ENCODE measurements around the gene DNAJC4.

Gene DNAJC4

GRCh38 chr11:64276653-64277431 lies 46.5 kb downstream of the DNAJC4 start:
- Histone ChIP-seq H3K9me3 (ENCODE audit: control insufficient read depth in 2 of 2, low read length in 2 of 2) (no peaks in the 10 kb centered on the region), H3K4me1 (ENCODE audit: control insufficient read depth in 2 of 2, insufficient read depth in 2 of 2, low read length in 2 of 2) (peaks cover 24 to 32% of the 10 kb centered on the region in 2 donors), H3K9ac (ENCODE audit: low read depth in 1 of 2, low read length in 2 of 2) (peak overlapping the region in 1 of 2 donors; percentile 58), H3K4me3 (ENCODE audit: low read length in 2 of 2) (no peak overlapping the region), H3K27ac (ENCODE audit: low read depth in 2 of 2, low read length in 2 of 2) (peak overlapping the region; percentile 67 to 83), H3K36me3 (ENCODE audit: control insufficient read depth in 2 of 2, insufficient read depth in 2 of 2, low read length in 2 of 2) (peaks cover 10 to 18% of the 10 kb centered on the region in 2 donors), H3K27me3 (ENCODE audit: control insufficient read depth in 2 of 2, insufficient read depth in 2 of 2, low read length in 2 of 2) (no peaks in the 10 kb centered on the region)

DNA sequence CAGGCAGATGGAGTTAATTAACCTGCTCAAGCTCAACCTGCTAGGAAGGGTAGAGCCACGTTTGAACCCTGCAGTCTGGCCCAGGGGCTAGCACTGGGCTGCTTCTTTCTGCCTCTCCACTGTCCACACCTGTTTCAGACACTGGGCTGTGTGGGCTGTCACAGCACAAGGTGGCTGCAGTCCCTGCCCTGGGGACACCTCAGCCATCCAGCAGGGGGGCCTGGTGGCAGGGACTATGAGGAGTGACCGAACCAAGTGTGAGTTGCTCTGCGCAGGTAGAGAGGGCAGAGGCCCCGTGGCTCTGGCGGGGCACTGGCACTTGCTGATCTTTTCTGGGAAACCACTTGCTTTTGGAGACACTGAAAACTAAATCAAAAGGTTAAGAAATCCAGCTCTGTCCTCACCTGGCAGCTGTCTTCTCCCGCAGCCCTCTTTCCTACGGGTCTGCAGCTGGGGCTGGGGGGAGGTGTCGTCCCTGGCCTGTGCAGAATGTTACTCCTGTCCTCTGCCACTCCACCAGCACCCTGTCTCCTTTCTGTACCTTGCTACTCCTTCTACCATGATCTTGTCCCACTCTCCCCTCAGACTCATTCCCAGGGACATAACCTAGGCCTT lies 48.3 kb downstream of the DNAJC4 start:
- Histone ChIP-seq H3K4me1 (ENCODE audit: control insufficient read depth in 2 of 2, insufficient read depth in 2 of 2, low read length in 2 of 2) (peaks cover 26 to 32% of the 10 kb centered on the region in 2 donors), H3K4me3 (ENCODE audit: low read length in 2 of 2) (no peak overlapping the region), H3K36me3 (ENCODE audit: control insufficient read depth in 2 of 2, insufficient read depth in 2 of 2, low read length in 2 of 2) (peaks cover 12 to 22% of the 10 kb centered on the region in 2 donors), H3K27ac (ENCODE audit: low read depth in 2 of 2, low read length in 2 of 2) (no peak overlapping the region), H3K27me3 (ENCODE audit: control insufficient read depth in 2 of 2, insufficient read depth in 2 of 2, low read length in 2 of 2) (no peaks in the 10 kb centered on the region), H3K9me3 (ENCODE audit: control insufficient read depth in 2 of 2, low read length in 2 of 2) (no peaks in the 10 kb centered on the region), H3K9ac (ENCODE audit: low read depth in 1 of 2, low read length in 2 of 2) (no peak overlapping the region)

- no peak overlapping the region for H3K9ac ChIP-seq (ENCODE audit: low read depth in 1 of 2, low read length in 2 of 2)
These were observed 51.8 kb downstream of the DNAJC4 start for GRCh38 chr11:64281957-64282770.

GRCh38 chr11:64283092-64283491 lies 52.7 kb downstream of the DNAJC4 start:
- H3K27ac ChIP-seq (ENCODE audit: low read depth in 2 of 2, low read length in 2 of 2): no peak overlapping the region
- H3K36me3 ChIP-seq (ENCODE audit: control insufficient read depth in 2 of 2, insufficient read depth in 2 of 2, low read length in 2 of 2): peaks cover 12 to 14% of the 10 kb centered on the region in 2 donors
- peaks cover 23 to 24% of the 10 kb centered on the region in 2 donors for H3K4me1 ChIP-seq (ENCODE audit: control insufficient read depth in 2 of 2, insufficient read depth in 2 of 2, low read length in 2 of 2)
- H3K27me3 ChIP-seq (ENCODE audit: control insufficient read depth in 2 of 2, insufficient read depth in 2 of 2, low read length in 2 of 2): no peaks in the 10 kb centered on the region
- H3K9ac ChIP-seq (ENCODE audit: low read depth in 1 of 2, low read length in 2 of 2): peak overlapping the region; percentile 32 to 97
- H3K9me3 ChIP-seq (ENCODE audit: control insufficient read depth in 2 of 2, low read length in 2 of 2): no peaks in the 10 kb centered on the region
- peak overlapping the region; percentile 92 for H3K4me3 ChIP-seq (ENCODE audit: low read length in 2 of 2)

More at GRCh38 chr11:64281957-64282770, 51.8 kb downstream of the DNAJC4 start:
- Histone ChIP-seq H3K27me3 (ENCODE audit: control insufficient read depth in 2 of 2, insufficient read depth in 2 of 2, low read length in 2 of 2) (no peaks in the 10 kb centered on the region), H3K4me1 (ENCODE audit: control insufficient read depth in 2 of 2, insufficient read depth in 2 of 2, low read length in 2 of 2) (peaks cover 26 to 27% of the 10 kb centered on the region in 2 donors), H3K27ac (ENCODE audit: low read depth in 2 of 2, low read length in 2 of 2) (no peak overlapping the region), H3K9me3 (ENCODE audit: control insufficient read depth in 2 of 2, low read length in 2 of 2) (no peaks in the 10 kb centered on the region), H3K4me3 (ENCODE audit: low read length in 2 of 2) (no peak overlapping the region), H3K36me3 (ENCODE audit: control insufficient read depth in 2 of 2, insufficient read depth in 2 of 2, low read length in 2 of 2) (peaks cover 12 to 14% of the 10 kb centered on the region in 2 donors)

Measured in mucosa of rectum (tissue), 2 donors.